Measurements from ENCODE around the gene FES.
A peak's percentile ranks its signal among the peaks of the same experiment; 100 is the strongest.
"Not testable (repeated sequence)": the region's sequence is repeated elsewhere in the genome, so short reads cannot be mapped to it uniquely, and the experiment has no call there.

FES gene

GRCh38 chr15:90883976-90884718 lies at the start of gene FES:
Gene FES, plus strand, starts transcription at chr15:90884504. Its CDS starts 542 bp downstream, at chr15:90885046.
- DNase-seq, result no peak

GRCh38 chr15:90834626-90835025 lies 49.7 kb upstream of the FES start:
- DNase-seq, result no peak

GRCh38 chr15:90836296-90836871 lies 47.9 kb upstream of the FES start:
- DNase-seq, result no peak

GRCh38 chr15:90837094-90837493 lies 47.2 kb upstream of the FES start:
- DNase-seq, result no peak

GRCh38 chr15:90838139-90838538 lies 46.2 kb upstream of the FES start:
- DNase-seq, result no peak

- no peak for DNase-seq
Measured at GRCh38 chr15:90838544-90838943, 45.8 kb upstream of the FES start.

- DNase-seq, result peak; percentile 26
Measured at GRCh38 chr15:90839187-90840071, 44.9 kb upstream of the FES start.

- DNase-seq, result no peak
Measured at GRCh38 chr15:90840157-90840855, 44.0 kb upstream of the FES start.

GRCh38 chr15:90840954-90841353 lies 43.4 kb upstream of the FES start:
- no peak for DNase-seq

GRCh38 chr15:90844696-90845095 lies 39.6 kb upstream of the FES start:
- DNase-seq, result no peak

GRCh38 chr15:90845201-90845949 lies 38.9 kb upstream of the FES start:
- peak; percentile 15 for DNase-seq

GRCh38 chr15:90849424-90849823 lies 34.9 kb upstream of the FES start:
- not testable (repeated sequence) for DNase-seq

- no peak for DNase-seq
Measured at GRCh38 chr15:90851114-90851513, 33.2 kb upstream of the FES start.

GRCh38 chr15:90851940-90852339 lies 32.4 kb upstream of the FES start:
- DNase-seq, result no peak

GRCh38 chr15:90855139-90855538 lies 29.2 kb upstream of the FES start:
- DNase-seq, result no peak

GRCh38 chr15:90857337-90857736 lies 27.0 kb upstream of the FES start:
- DNase-seq, result no peak

- no peak for DNase-seq
Measured at GRCh38 chr15:90857883-90858443, 26.3 kb upstream of the FES start.

- DNase-seq, result no peak
Measured at GRCh38 chr15:90859234-90860131, 24.8 kb upstream of the FES start.

- no peak for DNase-seq
Measured at GRCh38 chr15:90860450-90860849, 23.9 kb upstream of the FES start.

GRCh38 chr15:90860942-90861675 lies 23.2 kb upstream of the FES start:
- DNase-seq, result peak; percentile 72

Measured in NCI-H1436 treated with DMSO at 0.1 percent for 48 hours (cell line).